Keratinocyte (primary cell): ENCODE measurements around the gene CTIF. TPM values are rescaled to one million over a fixed set of nuclear protein-coding genes. Genes with fewer than 3 reads are reported as not detected.
"Not testable (repeated sequence)": the region's sequence is repeated elsewhere in the genome, so short reads cannot be mapped to it uniquely, and the experiment has no call there.

Source experiments
- DNase-seq: peaks from one replicate; pipeline ENCODE4 v3.0.0-alpha.2; 2011; ENCODE audit warnings: low read depth, missing footprints, low spot score
- FAIRE-seq: peaks from 2 replicates; lab custom pipeline; 2011; peaks lifted over from hg19 to GRCh38; lab: Jason Lieb, UNC
- H2AFZ ChIP-seq: 2 replicates; pipeline ENCODE4 v1.6.0; 2012; ENCODE audit warnings: low read length, control low read depth, inconsistent platforms; ENCODE audit not compliant: control insufficient read depth
- H3K27ac ChIP-seq: 2 replicates; pipeline ENCODE4 v1.5.1; 2011; ENCODE audit warnings: low read length; ENCODE audit not compliant: control insufficient read depth, insufficient read depth
- H3K27me3 ChIP-seq: 3 replicates; pipeline ENCODE4 v1.6.0; 2011; ENCODE audit warnings: low read length; ENCODE audit not compliant: control insufficient read depth, insufficient read depth; ENCODE audit errors: extremely low read depth
- H3K36me3 ChIP-seq, 2 experiments: 2 replicates in 1 of 2; 3 replicates in 1 of 2; pipeline ENCODE4 v1.5.1; 2011; ENCODE audit warnings: low read length in 2 of 2, mild to moderate bottlenecking in 1 of 2; ENCODE audit not compliant: control insufficient read depth in 2 of 2, insufficient read depth in 2 of 2; ENCODE audit errors: extremely low read depth in 1 of 2
- H3K4me1 ChIP-seq: 3 replicates; pipeline ENCODE4 v1.5.1; 2011; ENCODE audit warnings: low read length; ENCODE audit not compliant: control insufficient read depth, insufficient read depth; ENCODE audit errors: extremely low read depth
- H3K4me2 ChIP-seq: 3 replicates; pipeline ENCODE4 v1.6.0; 2011; ENCODE audit warnings: low read depth, low read length; ENCODE audit not compliant: control insufficient read depth, insufficient read depth; ENCODE audit errors: extremely low read depth
- H3K4me3 ChIP-seq, 3 experiments: fragments of 200-600 bp in 1 of 3; sonication (generic) in 1 of 3; 2 replicates in 2 of 3; 3 replicates in 1 of 3; pipeline ENCODE4 v1.5.1; 2011 to 2016; ENCODE audit warnings: low read length in 3 of 3, mild to moderate bottlenecking in 3 of 3, control low read depth in 2 of 3, inconsistent platforms in 1 of 3, low read depth in 1 of 3, mixed read lengths in 1 of 3, mixed run types in 1 of 3, moderate library complexity in 1 of 3; ENCODE audit not compliant: control insufficient read depth in 2 of 3, insufficient read depth in 2 of 3; ENCODE audit errors: extremely low read depth in 1 of 3
- H3K79me2 ChIP-seq: 2 replicates; pipeline ENCODE4 v1.6.0; 2012; ENCODE audit warnings: low read length; ENCODE audit not compliant: control insufficient read depth, insufficient read depth
- H3K9ac ChIP-seq: 3 replicates; pipeline ENCODE4 v1.6.0; 2011; ENCODE audit warnings: low read length; ENCODE audit not compliant: control insufficient read depth, insufficient read depth; ENCODE audit errors: extremely low read depth
- H3K9me1 ChIP-seq: 3 replicates; pipeline ENCODE4 v1.6.0; 2011; ENCODE audit warnings: low read length; ENCODE audit not compliant: control insufficient read depth, insufficient read depth; ENCODE audit errors: extremely low read depth
- H3K9me3 ChIP-seq: 2 replicates; pipeline ENCODE4 v1.5.1; 2012; ENCODE audit warnings: low read depth, low read length; ENCODE audit not compliant: control insufficient read depth
- H4K20me1 ChIP-seq: 3 replicates; pipeline ENCODE4 v1.6.0; 2011; ENCODE audit warnings: low read length; ENCODE audit not compliant: control insufficient read depth, insufficient read depth; ENCODE audit errors: extremely low read depth
- EZH2 ChIP-seq: IDR thresholded peaks from one replicate; pipeline ENCODE4 v1.6.1; 2012; ENCODE audit warnings: inconsistent platforms, mild to moderate bottlenecking, low read length, moderate library complexity
- dilution Hi-C: fragments of 300-500 bp; cut with MboI; formaldehyde crosslinking; loops from one replicate; pipeline ENCODE4 v1.7.0; 2020; ENCODE audit warnings: low sequenced_read_pairs; ENCODE audit not compliant: extremely low pct_ligation_motif_present
- polyA plus RNA-seq, 5 experiments: library from polyadenylated mRNA; depleted of rRNA in 3 of 5; stranded (reverse) in 3 of 5; stranded (forward) in 1 of 5; unstranded in 1 of 5; fragments of >200 nt; gene quantifications; 1 replicate in 1 of 5; 2 replicates in 3 of 5; 3 replicates in 1 of 5; pipeline versions ENCODE4 v1.2.1 to v1.2.3, GENCODE V29; 2011 to 2012; ENCODE audit warnings: missing spikeins in 2 of 5, low read depth in 1 of 5, low replicate concordance in 1 of 5
- TF ChIP-seq, protein P1 (sequence below), 3 experiments: IDR thresholded peaks in 1 of 3; conservative IDR thresholded peaks in 1 of 3; optimal IDR thresholded peaks in 1 of 3; 2 replicates in 2 of 3; 3 replicates in 1 of 3; pipeline versions ENCODE3 to v1.5.1; 2011; ENCODE audit warnings: low read length in 3 of 3, mild to moderate bottlenecking in 3 of 3, moderate library complexity in 2 of 3, control low read depth in 1 of 3, inconsistent platforms in 1 of 3; ENCODE audit not compliant: insufficient read depth in 2 of 3; ENCODE audit errors: extremely low read depth in 1 of 3

The CTIF gene
- polyA plus RNA-seq, 1 donor (not counting 4 experiments of a cell fraction or from before 2014, with no cell fraction given) = 15.0 TPM

DNA sequence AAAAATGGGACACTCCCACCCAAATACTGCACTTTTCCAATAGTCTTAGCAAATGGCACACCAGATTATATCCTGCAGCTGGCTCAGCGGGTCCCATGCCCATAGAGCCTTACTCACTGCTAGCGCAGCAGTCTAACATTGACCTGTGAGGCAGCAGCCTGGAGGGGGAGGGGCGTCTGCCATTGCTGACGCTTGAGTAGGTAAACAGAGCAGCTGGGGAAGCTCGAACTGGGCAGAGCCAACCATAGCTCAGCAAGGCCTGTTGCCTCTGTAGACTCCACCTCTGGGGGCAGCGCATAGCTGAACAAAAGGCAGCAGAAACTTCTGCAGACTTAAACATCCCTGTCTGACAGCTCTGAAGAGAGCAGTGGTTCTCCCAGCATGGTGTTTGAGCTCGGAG, 110.4 kb downstream of the CTIF start:
- H3K9me1 ChIP-seq = no peaks in the 10 kb centered on the region
- H3K27ac ChIP-seq = no peak overlapping the region
- H3K4me2 ChIP-seq = no peak overlapping the region
- no peak overlapping the region for H2AFZ ChIP-seq
- no peak for TF ChIP-seq EZH2
- TF ChIP-seq, protein P1, sequence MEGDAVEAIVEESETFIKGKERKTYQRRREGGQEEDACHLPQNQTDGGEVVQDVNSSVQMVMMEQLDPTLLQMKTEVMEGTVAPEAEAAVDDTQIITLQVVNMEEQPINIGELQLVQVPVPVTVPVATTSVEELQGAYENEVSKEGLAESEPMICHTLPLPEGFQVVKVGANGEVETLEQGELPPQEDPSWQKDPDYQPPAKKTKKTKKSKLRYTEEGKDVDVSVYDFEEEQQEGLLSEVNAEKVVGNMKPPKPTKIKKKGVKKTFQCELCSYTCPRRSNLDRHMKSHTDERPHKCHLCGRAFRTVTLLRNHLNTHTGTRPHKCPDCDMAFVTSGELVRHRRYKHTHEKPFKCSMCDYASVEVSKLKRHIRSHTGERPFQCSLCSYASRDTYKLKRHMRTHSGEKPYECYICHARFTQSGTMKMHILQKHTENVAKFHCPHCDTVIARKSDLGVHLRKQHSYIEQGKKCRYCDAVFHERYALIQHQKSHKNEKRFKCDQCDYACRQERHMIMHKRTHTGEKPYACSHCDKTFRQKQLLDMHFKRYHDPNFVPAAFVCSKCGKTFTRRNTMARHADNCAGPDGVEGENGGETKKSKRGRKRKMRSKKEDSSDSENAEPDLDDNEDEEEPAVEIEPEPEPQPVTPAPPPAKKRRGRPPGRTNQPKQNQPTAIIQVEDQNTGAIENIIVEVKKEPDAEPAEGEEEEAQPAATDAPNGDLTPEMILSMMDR (optimal IDR thresholded peaks at IDR 0.05 in 1 of 3, IDR thresholded peaks at IDR 0.05 in 1 of 3, conservative IDR thresholded peaks at IDR 0.05 in 1 of 3; ENCODE audit: extremely low read depth in 1 of 3, insufficient read depth in 2 of 3, low read length in 3 of 3) = no peak
- peaks cover 0 to 2% of the 10 kb centered on the region in 2 experiments for H3K36me3 ChIP-seq
- no peak overlapping the region for H3K9ac ChIP-seq
- no peaks in the 10 kb centered on the region for H3K79me2 ChIP-seq
- dilution Hi-C loops = no loop called here
- H3K4me3 ChIP-seq = no peak overlapping the region
- DNase-seq (no peak), FAIRE-seq (no peak)
- H4K20me1 ChIP-seq = no peaks in the 10 kb centered on the region
- H3K27me3 ChIP-seq = no peaks in the 10 kb centered on the region
- H3K9me3 ChIP-seq = no peaks in the 10 kb centered on the region
- H3K4me1 ChIP-seq = no peaks in the 10 kb centered on the region

DNA sequence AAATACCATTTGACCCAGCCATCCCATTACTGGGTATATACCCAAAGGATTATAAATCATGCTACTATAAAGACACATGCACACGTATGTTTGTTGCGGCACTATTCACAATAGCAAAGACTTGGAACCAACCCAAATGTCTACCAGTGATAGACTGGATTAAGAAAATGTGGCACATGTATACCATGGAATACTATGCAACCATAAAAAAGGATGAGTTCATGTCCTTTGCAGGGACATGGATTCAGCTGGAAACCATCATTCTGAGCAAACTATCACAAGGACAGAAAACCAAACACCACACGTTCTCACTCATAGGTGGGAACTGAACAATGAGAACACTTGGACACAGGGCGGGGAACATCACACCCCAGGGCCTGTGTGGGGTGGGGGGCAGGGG, 115.8 kb downstream of the CTIF start:
- FAIRE-seq, H2AFZ ChIP-seq, H3K9me1 ChIP-seq, H3K27ac ChIP-seq, dilution Hi-C loops, H3K4me2 ChIP-seq, H3K4me1 ChIP-seq, H4K20me1 ChIP-seq, H3K4me3 ChIP-seq, H3K9ac ChIP-seq, H3K36me3 ChIP-seq, H3K27me3 ChIP-seq, DNase-seq, H3K9me3 ChIP-seq, H3K79me2 ChIP-seq: not testable (repeated sequence)

DNA sequence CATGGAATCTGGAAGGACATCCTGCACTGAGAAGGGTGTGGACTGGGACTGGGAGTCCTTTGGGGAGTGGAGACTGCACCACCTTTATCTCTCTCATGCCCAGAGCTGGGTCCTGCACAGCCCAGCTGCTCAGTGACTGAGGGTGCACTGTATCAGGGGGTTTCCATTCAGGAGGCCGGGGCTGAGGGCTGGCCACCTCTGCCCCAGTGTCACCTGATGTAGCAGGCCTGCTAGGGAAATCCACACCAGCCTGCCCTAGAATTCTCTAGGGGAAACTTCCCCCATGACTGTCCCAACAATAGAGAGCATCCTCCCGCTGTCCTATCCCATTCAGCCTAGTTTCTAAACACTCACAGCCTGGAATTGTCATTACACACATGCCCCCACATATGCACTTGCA, 116.7 kb downstream of the CTIF start:
- TF ChIP-seq, protein P1 (optimal IDR thresholded peaks at IDR 0.05 in 1 of 3, IDR thresholded peaks at IDR 0.05 in 1 of 3, conservative IDR thresholded peaks at IDR 0.05 in 1 of 3; ENCODE audit: extremely low read depth in 1 of 3, insufficient read depth in 2 of 3, low read length in 3 of 3) = no peak
- TF ChIP-seq EZH2 = no peak
- H3K4me3 ChIP-seq = no peak overlapping the region
- H4K20me1 ChIP-seq = no peaks in the 10 kb centered on the region
- no peaks in the 10 kb centered on the region for H3K9me3 ChIP-seq
- no peak overlapping the region for H3K4me2 ChIP-seq
- no peaks in the 10 kb centered on the region for H3K79me2 ChIP-seq
- H3K27me3 ChIP-seq = no peaks in the 10 kb centered on the region
- DNase-seq (no peak), FAIRE-seq (no peak)
- H3K36me3 ChIP-seq = no peaks in the 10 kb centered on the region
- no peak overlapping the region for H3K9ac ChIP-seq
- no peak overlapping the region for H3K27ac ChIP-seq
- dilution Hi-C loops = no loop called here
- no peaks in the 10 kb centered on the region for H3K9me1 ChIP-seq
- no peak overlapping the region for H2AFZ ChIP-seq
- no peaks in the 10 kb centered on the region for H3K4me1 ChIP-seq
